Measurements from ENCODE around the gene SIN3B.

SIN3B gene

GRCh38 chr19:16878181-16878965, 49.2 kb downstream of the SIN3B start:
- intact Hi-C loops (cut with micrococcal nuclease): no loop called here
- H3K27ac Mint-ChIP-seq: no peak overlapping the region
- peaks cover 3% of the 10 kb centered on the region for H3K27me3 Mint-ChIP-seq
- peaks cover 52% of the 10 kb centered on the region for H3K9me3 Mint-ChIP-seq
- peaks cover 87% of the 10 kb centered on the region for H3K36me3 Mint-ChIP-seq (ENCODE audit: low read depth)
- peaks cover 18% of the 10 kb centered on the region for H3K4me1 Mint-ChIP-seq (ENCODE audit: low read depth)
- H3K4me3 Mint-ChIP-seq: no peak overlapping the region

- peaks cover 16% of the 10 kb centered on the region for H3K27me3 Mint-ChIP-seq
- intact Hi-C loops (cut with micrococcal nuclease): no loop called here
- no peak overlapping the region for H3K27ac Mint-ChIP-seq
- H3K9me3 Mint-ChIP-seq: peaks cover 40% of the 10 kb centered on the region
- H3K4me3 Mint-ChIP-seq: no peak overlapping the region
- H3K4me1 Mint-ChIP-seq (ENCODE audit: low read depth): peaks cover 7% of the 10 kb centered on the region
- H3K36me3 Mint-ChIP-seq (ENCODE audit: low read depth): peaks cover 61% of the 10 kb centered on the region
These were observed 51.8 kb downstream of the SIN3B start for GRCh38 chr19:16880884-16881554.

GRCh38 chr19:16882146-16882545, 52.9 kb downstream of the SIN3B start:
- peaks cover 26% of the 10 kb centered on the region for H3K27me3 Mint-ChIP-seq
- H3K36me3 Mint-ChIP-seq (ENCODE audit: low read depth): peaks cover 50% of the 10 kb centered on the region
- peaks cover 40% of the 10 kb centered on the region for H3K9me3 Mint-ChIP-seq
- intact Hi-C loops (cut with micrococcal nuclease): no loop called here
- no peak overlapping the region for H3K4me3 Mint-ChIP-seq
- peaks cover 1% of the 10 kb centered on the region for H3K4me1 Mint-ChIP-seq (ENCODE audit: low read depth)
- no peak overlapping the region for H3K27ac Mint-ChIP-seq

- intact Hi-C loops (cut with micrococcal nuclease): no loop called here
- peaks cover 36% of the 10 kb centered on the region for H3K36me3 Mint-ChIP-seq (ENCODE audit: low read depth)
These were observed 54.3 kb downstream of the SIN3B start for GRCh38 chr19:16883522-16883921.

GRCh38 chr19:16885166-16885565, 56.0 kb downstream of the SIN3B start:
- Mint-ChIP-seq H3K27ac (no peak overlapping the region), H3K36me3 (ENCODE audit: low read depth) (peaks cover 19% of the 10 kb centered on the region), H3K4me1 (ENCODE audit: low read depth) (peaks cover 25% of the 10 kb centered on the region), H3K4me3 (no peak overlapping the region), H3K27me3 (peaks cover 56% of the 10 kb centered on the region), H3K9me3 (peaks cover 36% of the 10 kb centered on the region)
- intact Hi-C loops (cut with micrococcal nuclease): no loop called here

More at GRCh38 chr19:16883522-16883921, 54.3 kb downstream of the SIN3B start:
- no peak overlapping the region for H3K27ac Mint-ChIP-seq
- peaks cover 40% of the 10 kb centered on the region for H3K27me3 Mint-ChIP-seq
- H3K9me3 Mint-ChIP-seq: peaks cover 40% of the 10 kb centered on the region
- H3K4me1 Mint-ChIP-seq (ENCODE audit: low read depth): peaks cover 13% of the 10 kb centered on the region
- no peak overlapping the region for H3K4me3 Mint-ChIP-seq

GRCh38 chr19:16886305-16886880, 57.2 kb downstream of the SIN3B start:
- Mint-ChIP-seq H3K9me3 (peaks cover 24% of the 10 kb centered on the region), H3K27ac (no peak overlapping the region), H3K4me3 (no peak overlapping the region), H3K27me3 (peaks cover 65% of the 10 kb centered on the region), H3K4me1 (ENCODE audit: low read depth) (peaks cover 25% of the 10 kb centered on the region), H3K36me3 (ENCODE audit: low read depth) (peaks cover 7% of the 10 kb centered on the region)
- intact Hi-C loops (cut with micrococcal nuclease): no loop called here

GRCh38 chr19:16887353-16888265, 58.4 kb downstream of the SIN3B start:
- intact Hi-C loops (cut with micrococcal nuclease): no loop called here
- H3K27me3 Mint-ChIP-seq: peaks cover 73% of the 10 kb centered on the region
- H3K4me1 Mint-ChIP-seq (ENCODE audit: low read depth): peaks cover 25% of the 10 kb centered on the region
- H3K9me3 Mint-ChIP-seq: peaks cover 12% of the 10 kb centered on the region
- H3K4me3 Mint-ChIP-seq: no peak overlapping the region
- H3K36me3 Mint-ChIP-seq (ENCODE audit: low read depth): peaks cover 6% of the 10 kb centered on the region
- H3K27ac Mint-ChIP-seq: peak overlapping the region; percentile 56

- Mint-ChIP-seq H3K4me3 (peak within 1 kb of the TSS; percentile 58), H3K9me3 (no peaks in the 10 kb centered on the region), H3K27ac (peak within 1 kb of the TSS; percentile 62), H3K4me1 (ENCODE audit: low read depth) (peaks cover 33% of the 10 kb centered on the region), H3K27me3 (peaks cover 82% of the 10 kb centered on the region), H3K36me3 (ENCODE audit: low read depth) (no peaks in the 10 kb centered on the region)
- intact Hi-C loops (cut with micrococcal nuclease): no loop called here
These were observed 59.6 kb downstream of the SIN3B start, which contains the start of gene F2RL3 for GRCh38 chr19:16888629-16889365. Gene F2RL3, plus strand, starts transcription at chr19:16888999. Its CDS starts 191 bp downstream, at chr19:16889190.

GRCh38 chr19:16889366-16889882, 60.2 kb downstream of the SIN3B start:
- peaks cover 86% of the 10 kb centered on the region for H3K27me3 Mint-ChIP-seq
- H3K36me3 Mint-ChIP-seq (ENCODE audit: low read depth): no peaks in the 10 kb centered on the region
- no peaks in the 10 kb centered on the region for H3K9me3 Mint-ChIP-seq
- intact Hi-C loops (cut with micrococcal nuclease): no loop called here
- peak overlapping the region; percentile 62 for H3K27ac Mint-ChIP-seq
- H3K4me1 Mint-ChIP-seq (ENCODE audit: low read depth): peaks cover 39% of the 10 kb centered on the region
- peak overlapping the region; percentile 58 for H3K4me3 Mint-ChIP-seq

GRCh38 chr19:16889883-16890460, 60.8 kb downstream of the SIN3B start:
- Mint-ChIP-seq H3K4me3 (no peak overlapping the region), H3K36me3 (ENCODE audit: low read depth) (no peaks in the 10 kb centered on the region), H3K27ac (peak overlapping the region; percentile 62), H3K9me3 (no peaks in the 10 kb centered on the region), H3K4me1 (ENCODE audit: low read depth) (peaks cover 43% of the 10 kb centered on the region), H3K27me3 (peaks cover 88% of the 10 kb centered on the region)
- intact Hi-C loops (cut with micrococcal nuclease): no loop called here

- no peak overlapping the region for H3K4me3 Mint-ChIP-seq
- no peaks in the 10 kb centered on the region for H3K9me3 Mint-ChIP-seq
- no peaks in the 10 kb centered on the region for H3K36me3 Mint-ChIP-seq (ENCODE audit: low read depth)
- peaks cover 92% of the 10 kb centered on the region for H3K27me3 Mint-ChIP-seq
- H3K27ac Mint-ChIP-seq: no peak overlapping the region
- H3K4me1 Mint-ChIP-seq (ENCODE audit: low read depth): peaks cover 49% of the 10 kb centered on the region
- intact Hi-C loops (cut with micrococcal nuclease): no loop called here
These were observed 61.4 kb downstream of the SIN3B start for GRCh38 chr19:16890461-16891184.

All from dendritic cell treated with granulocyte-macrophage colony-stimulating factor and Interleukin-4, amounts not matched to agents 40 ng/mL and 50 ng/mL, for 4 days (primary cell).